GM12878 (cell line): ENCODE data around the gene TASOR. TPM values are rescaled to one million over a fixed set of nuclear protein-coding genes. Genes with fewer than 3 reads are reported as not detected.

ENCODE experiments used
- ATAC-seq: fragments of 200-7000 bp; cut with Tn5 transposase; 3 replicates; pipeline ENCODE4 v1.9.1; 2020; ENCODE audit warnings: mild to moderate bottlenecking, moderate library complexity
- BruUV-seq: library from RNA; stranded (reverse); fragments of 400-500 nt; replicated peaks from 2 replicates; lab custom pipeline; 2021; lab: Mats Ljungman, UMichigan
- CTCF ChIA-PET: fragments of 300-600 bp; sonication (Branson Sonifier 250); formaldehyde crosslinking; extraction: SDS; loops from one replicate; lab custom pipeline; 2021; ENCODE audit warnings: inconsistent platforms; lab: Yijun Ruan, JAX
- POLR2A ChIA-PET: fragments of 350-600 bp; formaldehyde crosslinking; extraction: SDS; loops from one replicate; lab custom pipeline; 2021; ENCODE audit warnings: inconsistent platforms; lab: Charles Lee
- RAD21 ChIA-PET: fragments of 300-600 bp; sonication (Branson Sonifier 250); formaldehyde crosslinking; loops from one replicate; lab custom pipeline; 2023; ENCODE audit warnings: antibody characterized with exemption; ENCODE audit not compliant: unreplicated experiment; lab: Charles Lee
- SMC1A ChIA-PET: fragments of 300-600 bp; sonication (Branson Sonifier 250); formaldehyde crosslinking; loops from one replicate; lab custom pipeline; 2023; ENCODE audit not compliant: unreplicated experiment, uncharacterized antibody; lab: Charles Lee
- DNase-seq: peaks from one replicate; pipeline ENCODE4 v3.0.0-alpha.2; 2011; ENCODE audit warnings: low read depth, low spot score
- FAIRE-seq: peaks from 3 replicates; lab custom pipeline; 2011; peaks lifted over from hg19 to GRCh38; lab: Jason Lieb, UNC
- H2AFZ ChIP-seq: 2 replicates; pipeline ENCODE4 v1.6.0; 2011; ENCODE audit warnings: low read depth, low read length, control low read depth; ENCODE audit not compliant: control insufficient read depth
- H3K27ac ChIP-seq: 2 replicates; pipeline ENCODE4 v1.5.1; 2011; ENCODE audit warnings: control low read depth; ENCODE audit not compliant: control insufficient read depth, insufficient read depth
- H3K27me3 ChIP-seq, 2 experiments: replicated peaks in 1 of 2; 2 replicates each; pipeline versions ENCODE4 v1.6.0 to v1.6.1; 2011; ENCODE audit warnings: low read length in 1 of 2; ENCODE audit not compliant: control insufficient read depth in 2 of 2, insufficient read depth in 2 of 2
- H3K36me3 ChIP-seq, 2 experiments: 2 replicates each; pipeline ENCODE4 v1.5.1; 2011; ENCODE audit warnings: low read length in 1 of 2; ENCODE audit not compliant: control insufficient read depth in 2 of 2, insufficient read depth in 2 of 2
- H3K4me1 ChIP-seq: 2 replicates; pipeline ENCODE4 v1.6.1; 2011; ENCODE audit warnings: mild to moderate bottlenecking, low read length, moderate library complexity, mixed read lengths; ENCODE audit not compliant: control insufficient read depth, insufficient read depth
- H3K4me2 ChIP-seq: 2 replicates; pipeline ENCODE4 v1.6.0; 2011; ENCODE audit warnings: control low read depth; ENCODE audit not compliant: control insufficient read depth, insufficient read depth
- H3K4me3 ChIP-seq: fragments of 200-600 bp; sonication (generic); 2 replicates; pipeline ENCODE4 v1.5.1; 2016
- H3K79me2 ChIP-seq: 2 replicates; pipeline ENCODE4 v1.6.0; 2011; ENCODE audit warnings: low read length; ENCODE audit not compliant: control insufficient read depth, insufficient read depth
- H3K9ac ChIP-seq: 2 replicates; pipeline ENCODE4 v1.8.0; 2011; ENCODE audit warnings: low read length, control low read depth, mixed read lengths; ENCODE audit not compliant: control insufficient read depth, insufficient read depth
- H3K9me3 ChIP-seq: replicated peaks from 3 replicates; pipeline ENCODE4 v1.5.1; 2011; ENCODE audit warnings: mild to moderate bottlenecking, low read length; ENCODE audit not compliant: control insufficient read depth, insufficient read depth
- H4K20me1 ChIP-seq: 2 replicates; pipeline ENCODE4 v1.6.0; 2011; ENCODE audit not compliant: control insufficient read depth, insufficient read depth
- ELK1 ChIP-seq: IDR thresholded peaks from 2 replicates; pipeline ENCODE4 v1.6.1; 2012; ENCODE audit warnings: low read depth, low read length, improper control_type of control experiment
- TCF7 ChIP-seq: IDR thresholded peaks from 2 replicates; pipeline ENCODE4 v1.6.1; 2014; ENCODE audit warnings: antibody characterized with exemption, borderline replicate concordance
- YY1 ChIP-seq: IDR thresholded peaks from 2 replicates; pipeline ENCODE4 v1.6.1; 2011; ENCODE audit warnings: low read depth, mild to moderate bottlenecking, low read length
- WGBS: methylation state at CpG from one replicate; pipeline ENCODE4 v1.1.6; 2016; ENCODE audit warnings: low lambda C conversion rate; ENCODE audit not compliant: insufficient replicate concordance, insufficient coverage; ENCODE audit errors: missing lambda C conversion rate; 5-methylcytosine and 5-hydroxymethylcytosine counted together
- in situ Hi-C: fragments of 300-500 bp; cut with MboI; formaldehyde crosslinking; loops from 9 replicates; pipeline ENCODE4 v1.14.3; 2018; ENCODE audit warnings: mixed read lengths
- intact Hi-C: fragments of 100-400 bp; cut with micrococcal nuclease; formaldehyde crosslinking; loops from one replicate; pipeline ENCODE4 v1.14.2; 2022; ENCODE audit not compliant: unreplicated experiment
- polyA plus RNA-seq, 11 experiments: library from polyadenylated mRNA; depleted of rRNA in 4 of 11; unstranded in 6 of 11; stranded (reverse) in 5 of 11; fragments of >200 nt; fragmentation: Nextera tagmentation in 4 of 11; fragmentation: Illumina TruSeq in 1 of 11; extraction: Ambion mirVana in 4 of 11; extraction: Trizol in 1 of 11; gene quantifications; 1 replicate in 1 of 11; 2 replicates in 10 of 11; pipeline versions ENCODE4 v1.2.1 to v1.2.3, GENCODE V29; 2011 to 2016; ENCODE audit warnings: inconsistent platforms in 2 of 11, missing spikeins in 2 of 11, low read depth in 1 of 11
- total RNA-seq, 4 experiments: library from RNA; depleted of rRNA in 3 of 4; stranded (reverse); fragments of >200 nt in 3 of 4; fragmentation: Illumina TruSeq in 1 of 4; extraction: Trizol in 1 of 4; gene quantifications; 2 replicates each; pipeline versions ENCODE4 v1.2.1 to v1.2.3, GENCODE V29; 2013 to 2021
- TF ChIP-seq, protein P1 (sequence below): fragments of 150-350 bp; IDR thresholded peaks from 2 replicates; pipeline ENCODE4 v1.6.1; 2016; ENCODE audit warnings: low read depth, low read length

The TASOR gene
- total and polyA plus RNA-seq, 10 of the 15 experiments (the other 5 are each of a cell fraction or from before 2014, with no cell fraction given): 29.6 to 95.1 (median 52.6) TPM

- TF ChIP-seq, protein P1, sequence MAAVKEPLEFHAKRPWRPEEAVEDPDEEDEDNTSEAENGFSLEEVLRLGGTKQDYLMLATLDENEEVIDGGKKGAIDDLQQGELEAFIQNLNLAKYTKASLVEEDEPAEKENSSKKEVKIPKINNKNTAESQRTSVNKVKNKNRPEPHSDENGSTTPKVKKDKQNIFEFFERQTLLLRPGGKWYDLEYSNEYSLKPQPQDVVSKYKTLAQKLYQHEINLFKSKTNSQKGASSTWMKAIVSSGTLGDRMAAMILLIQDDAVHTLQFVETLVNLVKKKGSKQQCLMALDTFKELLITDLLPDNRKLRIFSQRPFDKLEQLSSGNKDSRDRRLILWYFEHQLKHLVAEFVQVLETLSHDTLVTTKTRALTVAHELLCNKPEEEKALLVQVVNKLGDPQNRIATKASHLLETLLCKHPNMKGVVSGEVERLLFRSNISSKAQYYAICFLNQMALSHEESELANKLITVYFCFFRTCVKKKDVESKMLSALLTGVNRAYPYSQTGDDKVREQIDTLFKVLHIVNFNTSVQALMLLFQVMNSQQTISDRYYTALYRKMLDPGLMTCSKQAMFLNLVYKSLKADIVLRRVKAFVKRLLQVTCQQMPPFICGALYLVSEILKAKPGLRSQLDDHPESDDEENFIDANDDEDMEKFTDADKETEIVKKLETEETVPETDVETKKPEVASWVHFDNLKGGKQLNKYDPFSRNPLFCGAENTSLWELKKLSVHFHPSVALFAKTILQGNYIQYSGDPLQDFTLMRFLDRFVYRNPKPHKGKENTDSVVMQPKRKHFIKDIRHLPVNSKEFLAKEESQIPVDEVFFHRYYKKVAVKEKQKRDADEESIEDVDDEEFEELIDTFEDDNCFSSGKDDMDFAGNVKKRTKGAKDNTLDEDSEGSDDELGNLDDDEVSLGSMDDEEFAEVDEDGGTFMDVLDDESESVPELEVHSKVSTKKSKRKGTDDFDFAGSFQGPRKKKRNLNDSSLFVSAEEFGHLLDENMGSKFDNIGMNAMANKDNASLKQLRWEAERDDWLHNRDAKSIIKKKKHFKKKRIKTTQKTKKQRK: no peak
- TF ChIP-seq, all 136 proteins: peak for 0
These were observed 37.7 kb downstream of the TASOR start (continued) for GRCh38 chr3:56645407-56645806.

- RAD21 ChIA-PET: no interaction called here
These were observed 49.2 kb downstream of the TASOR start for GRCh38 chr3:56633602-56634535.

More at GRCh38 chr3:56633602-56634535, 49.2 kb downstream of the TASOR start:
- no peak for ATAC-seq
- Histone ChIP-seq H4K20me1 (no peaks in the 10 kb centered on the region), H2AFZ (no peak overlapping the region), H3K4me1 (no peaks in the 10 kb centered on the region), H3K27me3 (no peaks in the 10 kb centered on the region), H3K36me3 (peaks cover 1 to 22% of the 10 kb centered on the region in 2 experiments; a peak in 3 of 4 replicates), H3K4me3 (no peak overlapping the region), H3K79me2 (no peaks in the 10 kb centered on the region), H3K27ac (no peak overlapping the region), H3K4me2 (no peak overlapping the region), H3K9me3 (no peaks in the 10 kb centered on the region), H3K9ac (no peak overlapping the region)
- in situ Hi-C loops (no loop called here), intact Hi-C loops (no loop called here)
- DNase-seq: no peak
- TF ChIP-seq YY1: no peak
- TF ChIP-seq TCF7: no peak
- TF ChIP-seq ELK1: no peak
- ChIA-PET POLR2A (no interaction called here), SMC1A (interaction anchor here (1.2 kb wide), 1 partner anchor 23 kb away, joined by 3 read pairs; no protein-coding TSS in a partner anchor), CTCF (interaction anchor here (1.0 kb wide), 1 partner anchor 28 kb away, joined by 3 read pairs; no protein-coding TSS in a partner anchor)
- no TSS peak for BruUV-seq
- FAIRE-seq: peak; percentile 13
- 98% methylated on average over 9 of the region's 9 CpGs for WGBS

Other genes with a start within 250 kb of the TASOR start
- 0.11 and 0.23 TPM in 2 replicates for gene ERC2, start 214.8 kb downstream of the TASOR start, total RNA-seq (2014; rRNA removed)
- gene ERC2, start 214.8 kb downstream of the TASOR start, total RNA-seq (2014; rRNA removed; fragmentation: Illumina TruSeq; extraction: Trizol): 0.13 and 0.14 TPM in 2 replicates
- gene ERC2, start 214.8 kb downstream of the TASOR start, total RNA-seq (2021): 0.16 TPM in 1 of 2 replicates, not detected in the other
- gene ERC2, start 214.8 kb downstream of the TASOR start, polyA plus RNA-seq (2011; rRNA removed): 1.4 and 1.9 TPM in 2 replicates
- 0.06 and 0.12 TPM in 2 replicates for gene ERC2, start 214.8 kb downstream of the TASOR start, polyA plus RNA-seq (2014; fragmentation: Illumina TruSeq; extraction: Trizol)
- gene ERC2, start 214.8 kb downstream of the TASOR start, polyA plus RNA-seq (2014; fragmentation: Nextera tagmentation; extraction: Ambion mirVana): under 1 TPM in 1 of 2 experiments, not detected in 1; 0.11 TPM
- gene ERC2, start 214.8 kb downstream of the TASOR start, polyA plus RNA-seq (2014; rRNA removed): 0.06 and 0.09 TPM in 2 replicates
- gene ERC2, start 214.8 kb downstream of the TASOR start, polyA plus RNA-seq (2016; fragmentation: Nextera tagmentation; extraction: Ambion mirVana): under 1 TPM in 1 of 2 experiments, not detected in 1; 0.12 TPM
- gene CCDC66, start 126.1 kb downstream of the TASOR start, total RNA-seq (2014; rRNA removed): 20.8 and 22.6 TPM in 2 replicates
- 31.9 and 35.8 TPM in 2 replicates for gene CCDC66, start 126.1 kb downstream of the TASOR start, total RNA-seq (2014; rRNA removed; fragmentation: Illumina TruSeq; extraction: Trizol)
- gene CCDC66, start 126.1 kb downstream of the TASOR start, total RNA-seq (2021): 12.8 and 16.2 TPM in 2 replicates
- gene CCDC66, start 126.1 kb downstream of the TASOR start, polyA plus RNA-seq (2011; rRNA removed): 18.5 and 32.7 TPM in 2 replicates
- gene CCDC66, start 126.1 kb downstream of the TASOR start, polyA plus RNA-seq (2014; fragmentation: Illumina TruSeq; extraction: Trizol): 20.5 and 31.7 TPM in 2 replicates
- 10 to 100 TPM in 1 of 2 experiments, 1 to 10 TPM in 1; 9.4 to 13.9 TPM for gene CCDC66, start 126.1 kb downstream of the TASOR start, polyA plus RNA-seq (2014; fragmentation: Nextera tagmentation; extraction: Ambion mirVana)
- 11.0 and 14.2 TPM in 2 replicates for gene CCDC66, start 126.1 kb downstream of the TASOR start, polyA plus RNA-seq (2014; rRNA removed)
- gene CCDC66, start 126.1 kb downstream of the TASOR start, polyA plus RNA-seq (2016; fragmentation: Nextera tagmentation; extraction: Ambion mirVana): 10 to 100 TPM; 17.7 to 20.0 TPM
- 39.9 and 42.2 TPM in 2 replicates for gene ARHGEF3, start 118.7 kb upstream of the TASOR start, total RNA-seq (2014; rRNA removed)
- gene ARHGEF3, start 118.7 kb upstream of the TASOR start, total RNA-seq (2014; rRNA removed; fragmentation: Illumina TruSeq; extraction: Trizol): 59.3 and 61.0 TPM in 2 replicates
- 69.5 and 70.6 TPM in 2 replicates for gene ARHGEF3, start 118.7 kb upstream of the TASOR start, total RNA-seq (2021)
- 49.8 and 53.2 TPM in 2 replicates for gene ARHGEF3, start 118.7 kb upstream of the TASOR start, polyA plus RNA-seq (2011; rRNA removed)
- 78.7 and 82.6 TPM in 2 replicates for gene ARHGEF3, start 118.7 kb upstream of the TASOR start, polyA plus RNA-seq (2014; fragmentation: Illumina TruSeq; extraction: Trizol)
- 10 to 100 TPM; 21.8 to 31.1 TPM for gene ARHGEF3, start 118.7 kb upstream of the TASOR start, polyA plus RNA-seq (2014; fragmentation: Nextera tagmentation; extraction: Ambion mirVana)
- 45.2 and 45.4 TPM in 2 replicates for gene ARHGEF3, start 118.7 kb upstream of the TASOR start, polyA plus RNA-seq (2014; rRNA removed)
- gene ARHGEF3, start 118.7 kb upstream of the TASOR start, polyA plus RNA-seq (2016; fragmentation: Nextera tagmentation; extraction: Ambion mirVana): 10 to 100 TPM; 68.9 to 74.5 TPM